Glomerular visceral epithelial cell (primary cell): ENCODE data around the gene COMT.
A peak's percentile ranks its signal among the peaks of the same experiment; 100 is the strongest.
"Not testable (repeated sequence)": the region's sequence is repeated elsewhere in the genome, so short reads cannot be mapped to it uniquely, and the experiment has no call there.

Source experiments
- DNase-seq: peaks from one replicate; pipeline ENCODE4 v3.0.0-alpha.2; 2016; ENCODE audit errors: extremely low spot score

Gene COMT

DNA sequence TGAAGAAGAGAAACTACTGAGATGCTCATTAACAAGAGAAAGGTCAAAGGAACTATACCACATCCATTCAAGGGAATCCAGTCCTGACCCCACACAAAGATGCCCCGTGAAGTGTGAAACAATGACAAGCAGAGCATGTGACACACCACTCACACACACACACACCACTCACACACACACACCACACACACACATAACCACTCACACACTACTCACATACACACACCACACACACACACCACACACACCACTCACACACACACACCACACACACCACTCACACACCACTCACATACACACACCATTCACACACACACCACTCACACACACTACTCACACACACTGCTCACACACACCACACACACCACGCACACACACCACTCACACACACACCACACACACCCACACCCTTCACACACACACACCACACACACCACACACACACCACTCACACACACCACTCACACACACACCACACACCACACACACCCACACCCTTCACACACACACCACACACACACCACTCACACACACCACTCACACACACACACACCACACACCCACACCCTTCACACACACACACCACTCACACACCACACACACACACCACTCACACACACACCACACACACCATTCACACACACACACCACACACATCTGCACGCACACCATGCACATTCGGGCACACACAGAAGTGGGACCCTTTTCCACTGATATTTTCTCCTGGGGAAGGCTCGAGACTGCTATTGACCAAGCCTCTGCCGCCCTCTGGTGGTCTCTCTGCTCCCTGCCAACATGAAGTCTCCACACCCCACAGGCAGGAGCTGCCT lies 32.0 kb upstream of the COMT start:
- DNase-seq = peak; percentile 75

DNA sequence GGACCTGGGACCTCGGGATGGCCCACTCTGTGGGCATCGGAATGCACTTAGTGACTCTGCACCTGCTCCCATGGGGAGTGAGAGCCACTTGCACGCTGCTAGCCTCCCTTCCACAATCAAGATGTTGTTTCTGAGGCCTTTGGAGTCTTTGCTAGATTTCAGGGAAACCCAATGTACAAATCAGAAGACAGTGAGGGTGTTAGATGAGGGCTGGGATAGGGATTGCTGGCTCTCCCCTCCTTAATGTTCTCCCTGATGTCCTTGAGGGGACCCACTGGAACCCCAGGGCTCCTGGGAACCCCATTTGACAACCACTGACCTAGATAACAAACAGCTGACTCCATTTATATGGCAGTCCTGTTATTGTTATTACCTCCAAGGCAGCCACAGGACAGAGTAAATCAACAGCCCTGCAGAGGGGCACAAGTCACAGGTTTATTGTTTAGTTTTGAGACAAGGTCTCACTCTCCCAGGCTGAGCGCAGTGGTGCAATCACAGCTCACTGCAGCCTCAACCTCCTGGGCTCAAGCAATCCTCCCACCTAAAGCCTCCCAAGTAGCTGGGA lies 31.3 kb upstream of the COMT start:
- DNase-seq = no peak

DNA sequence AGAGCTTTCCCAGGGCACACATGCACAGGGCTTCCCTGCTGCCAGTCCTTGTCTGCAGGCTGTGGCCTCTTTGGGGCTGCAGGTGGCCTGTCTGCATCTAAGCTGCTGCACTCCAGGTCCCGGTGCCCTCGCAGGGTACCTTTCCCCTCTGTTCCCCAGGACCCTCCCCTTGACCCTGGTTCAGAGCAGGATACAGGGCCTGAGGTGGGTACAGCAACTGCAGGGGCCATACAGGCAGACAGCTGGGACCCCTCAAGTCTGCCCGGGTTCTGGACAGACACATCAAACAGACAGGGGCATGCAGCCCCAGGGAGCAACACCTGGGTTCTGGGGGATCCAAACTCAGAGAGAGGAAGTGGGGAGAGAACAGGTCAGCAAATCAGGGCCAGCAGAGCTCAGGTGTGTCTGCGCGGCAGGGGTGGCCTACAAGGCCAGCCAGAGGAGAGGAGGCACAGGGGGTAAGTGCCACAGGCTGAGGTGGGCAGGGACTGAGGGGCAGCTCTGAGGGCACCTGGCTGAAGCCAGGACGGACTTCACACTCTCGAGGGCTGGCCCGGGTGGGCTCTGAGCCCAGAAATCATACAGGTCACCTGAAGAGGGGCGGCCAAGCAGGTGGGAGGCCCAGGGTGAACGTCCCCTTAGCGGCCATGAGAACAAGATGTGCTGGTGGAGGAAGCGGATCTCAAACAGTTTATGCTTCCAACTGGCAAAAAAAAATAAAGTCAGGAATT lies 29.9 kb upstream of the COMT start:
- DNase-seq = no peak

DNA sequence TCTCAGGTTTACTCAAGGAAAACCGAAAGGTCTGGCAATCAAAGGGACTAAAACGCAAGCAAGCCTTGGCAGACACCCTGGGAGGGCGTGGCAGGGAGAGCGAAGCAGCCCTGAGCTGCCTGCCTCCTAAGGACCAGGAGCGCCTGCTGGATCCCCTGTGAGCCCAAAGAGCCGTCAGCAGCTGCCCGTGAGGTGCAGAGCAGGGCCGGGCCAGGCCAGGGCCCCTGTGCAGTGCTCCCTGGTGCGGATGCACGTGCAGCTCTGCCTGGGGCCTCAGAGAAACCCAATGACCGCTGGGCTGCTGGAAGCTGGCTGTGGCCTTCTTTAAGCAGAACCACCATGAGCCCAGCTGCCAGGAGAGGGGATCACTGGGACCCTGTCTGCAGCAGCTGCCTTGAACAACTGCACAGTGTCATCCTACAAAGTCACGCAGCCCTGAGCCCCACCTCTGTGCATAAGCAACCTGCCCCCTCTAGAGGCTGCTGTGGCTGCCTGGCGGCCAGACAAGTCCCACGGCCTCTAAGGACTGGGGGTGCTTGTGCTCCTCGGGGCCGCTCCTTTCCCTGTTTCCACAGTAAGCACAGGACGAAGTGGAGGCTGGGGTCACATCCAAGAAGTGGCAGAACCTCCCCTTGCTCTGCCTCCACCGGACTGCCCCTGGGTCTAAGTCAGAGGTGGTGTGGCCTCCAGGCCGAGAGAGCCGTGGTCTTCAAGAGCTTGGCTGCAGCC lies 29.1 kb upstream of the COMT start:
- DNase-seq = no peak

DNA sequence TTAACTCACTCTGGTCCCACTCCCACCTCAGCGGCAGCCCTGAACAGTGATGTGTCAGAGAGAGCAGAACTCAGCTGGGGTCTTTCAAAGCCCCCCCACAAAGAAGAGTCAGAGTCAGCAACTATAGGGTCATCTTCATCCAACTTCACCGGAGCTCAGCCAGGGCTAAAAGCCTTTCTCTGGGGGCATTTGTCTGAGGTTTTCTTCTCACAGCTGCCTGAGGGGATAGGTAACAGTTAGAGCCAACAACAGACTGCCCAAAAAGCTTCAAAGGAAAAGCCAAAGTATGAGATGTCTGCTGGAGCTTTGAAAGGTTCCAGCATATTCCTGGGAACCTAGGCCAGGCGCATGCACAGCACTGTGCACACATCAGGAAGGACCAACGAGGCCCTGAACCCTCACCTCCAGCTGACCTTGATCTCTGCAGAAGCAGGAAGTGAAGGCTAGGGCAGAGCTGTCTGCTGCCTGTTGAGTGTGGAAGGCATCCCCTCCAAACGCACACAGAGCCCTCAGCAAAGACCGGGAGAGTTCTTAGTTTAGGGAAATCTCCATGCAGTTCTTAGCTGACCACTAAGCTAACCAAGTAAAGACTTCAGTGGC lies 28.1 kb upstream of the COMT start:
- DNase-seq = no peak

DNA sequence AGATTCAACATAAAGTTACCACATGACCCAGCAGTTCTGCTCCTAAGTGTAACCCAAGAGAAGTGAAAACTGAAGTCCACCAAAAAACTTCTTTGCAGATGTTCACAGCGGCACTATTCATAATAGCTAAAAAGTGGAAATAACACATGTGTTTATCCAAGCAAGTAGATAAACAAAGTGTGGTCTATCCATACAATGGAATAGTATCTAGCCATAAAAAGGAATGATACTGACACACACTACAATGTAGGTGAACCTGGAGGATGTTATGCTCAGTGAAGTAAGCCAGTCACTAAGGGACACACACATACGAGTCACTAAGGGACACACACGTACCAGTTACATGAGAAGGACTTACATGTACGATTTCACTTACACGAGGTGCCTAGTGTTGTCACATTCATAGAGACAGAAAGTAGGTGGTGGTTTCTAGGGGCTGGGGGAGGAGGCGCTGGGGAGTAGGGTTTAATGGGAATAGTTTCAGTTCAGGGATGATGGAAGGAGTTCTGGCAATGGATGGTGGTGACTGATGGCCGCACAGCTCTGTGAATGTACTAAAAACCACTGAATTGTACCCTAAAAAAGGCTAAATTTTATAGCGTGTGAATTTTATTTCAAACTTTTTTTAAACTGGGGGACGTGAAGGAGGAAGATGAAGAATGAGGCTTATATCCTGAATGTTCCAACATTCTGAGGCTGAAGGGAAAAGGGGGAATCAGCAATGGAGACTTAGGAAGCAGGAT lies 27.2 kb upstream of the COMT start:
- DNase-seq = no peak

DNA sequence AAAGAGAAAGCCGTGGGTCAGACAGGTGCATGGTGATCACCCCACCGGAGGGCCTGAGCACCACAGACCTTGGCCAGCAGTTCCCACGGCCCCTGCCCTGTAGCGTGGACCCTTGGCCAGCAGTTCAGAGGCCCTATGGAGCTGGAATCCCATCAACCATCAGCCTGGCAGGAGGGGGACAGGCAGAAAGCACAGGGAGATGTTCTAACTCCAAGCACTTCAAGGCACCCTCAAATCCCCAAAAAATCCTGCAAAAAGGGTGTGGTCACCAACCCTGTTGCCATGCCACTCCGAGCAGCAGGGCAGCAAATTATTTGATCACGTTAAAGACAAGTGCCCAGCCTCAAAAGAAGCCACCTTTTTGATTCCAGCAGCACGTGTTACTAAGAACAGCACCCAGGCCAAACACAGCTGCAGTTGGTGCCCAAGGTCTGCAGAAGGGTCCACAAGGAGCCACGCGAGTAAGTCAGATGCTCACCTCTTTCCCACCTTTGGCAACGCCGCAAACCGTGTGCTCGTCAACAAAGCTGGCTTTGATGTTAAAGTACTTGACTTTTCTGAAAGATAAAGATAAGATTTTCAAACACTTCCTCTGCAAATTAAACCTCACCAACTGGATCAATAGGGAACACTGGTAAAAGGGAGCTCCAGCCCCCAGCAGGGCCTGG lies 26.2 kb upstream of the COMT start:
- no peak for DNase-seq

DNA sequence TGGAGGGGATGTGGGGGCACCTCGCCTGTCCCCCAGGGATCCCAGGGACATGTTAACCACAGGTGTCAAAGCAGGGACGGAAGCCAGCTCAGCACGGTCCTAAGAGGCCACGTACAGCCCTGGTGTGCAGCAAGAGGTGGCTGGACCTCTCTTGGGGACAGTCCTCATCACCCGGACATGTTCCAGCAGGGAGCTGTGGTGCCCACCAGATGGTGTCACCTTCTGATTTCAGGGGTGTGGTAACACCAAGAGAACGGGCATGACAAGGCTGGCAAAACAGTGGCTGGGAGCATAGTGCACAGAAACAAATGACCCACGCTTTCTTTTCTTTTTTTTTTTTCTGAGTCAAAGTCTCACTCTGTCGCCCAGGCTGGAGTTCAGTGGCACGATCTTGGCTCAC lies 25.6 kb upstream of the COMT start:
- no peak for DNase-seq

DNA sequence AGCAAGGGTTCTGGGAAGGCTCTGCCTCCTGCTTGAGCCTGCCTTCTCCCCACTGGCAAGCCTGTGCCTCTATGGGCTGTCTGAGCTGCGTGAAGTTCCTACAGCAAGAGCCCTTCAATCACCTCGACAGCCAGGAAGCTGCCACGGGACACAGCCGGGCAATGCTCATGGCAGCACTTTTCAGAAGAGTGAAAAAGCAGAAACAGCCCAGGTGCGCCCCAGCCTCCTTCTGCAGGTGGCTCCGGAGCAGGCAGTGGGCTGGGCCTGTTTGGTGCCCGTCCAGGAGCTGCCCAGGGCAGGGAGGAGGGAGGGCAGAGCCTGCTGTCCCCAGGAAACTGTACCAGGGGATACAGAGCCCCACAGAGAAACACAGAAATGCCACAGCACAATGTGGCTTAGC lies 24.6 kb upstream of the COMT start:
- DNase-seq = no peak

DNA sequence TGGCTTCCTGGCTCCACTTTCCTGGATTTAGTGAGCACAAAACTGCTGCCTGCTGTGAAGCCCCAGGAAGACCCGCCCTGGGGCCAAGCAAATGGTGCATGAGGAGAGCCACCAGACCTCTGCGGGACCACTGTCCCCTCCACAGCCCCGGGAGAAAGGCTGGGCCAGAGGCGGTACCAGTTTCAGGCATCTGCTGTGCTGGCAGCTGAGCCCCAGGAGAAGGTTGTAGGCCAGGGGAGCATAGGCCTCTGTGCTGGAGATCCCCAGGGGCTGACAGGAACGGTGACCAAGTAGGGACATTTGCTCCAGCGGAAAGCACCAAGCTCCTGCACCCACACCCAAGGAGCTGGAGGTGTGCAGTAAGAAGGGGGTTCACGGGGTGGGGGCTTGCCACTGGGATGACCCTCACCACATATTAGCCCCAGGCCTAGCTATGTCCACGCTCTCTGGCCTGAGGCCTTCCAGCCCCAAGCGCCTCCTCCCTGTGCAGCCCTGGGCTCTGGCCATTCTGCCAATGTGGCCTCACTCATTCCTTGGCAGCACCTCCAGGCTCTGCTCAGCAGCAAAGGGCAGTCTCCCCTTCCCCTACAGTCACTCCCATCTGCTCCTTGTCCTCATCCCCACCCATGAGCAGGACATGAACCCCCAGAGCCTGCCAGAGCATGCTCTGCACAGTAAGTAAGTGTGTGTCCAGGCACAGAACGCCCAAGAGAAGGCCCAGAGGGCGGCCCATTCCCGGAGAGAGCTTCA lies 24.0 kb upstream of the COMT start:
- no peak for DNase-seq

DNA sequence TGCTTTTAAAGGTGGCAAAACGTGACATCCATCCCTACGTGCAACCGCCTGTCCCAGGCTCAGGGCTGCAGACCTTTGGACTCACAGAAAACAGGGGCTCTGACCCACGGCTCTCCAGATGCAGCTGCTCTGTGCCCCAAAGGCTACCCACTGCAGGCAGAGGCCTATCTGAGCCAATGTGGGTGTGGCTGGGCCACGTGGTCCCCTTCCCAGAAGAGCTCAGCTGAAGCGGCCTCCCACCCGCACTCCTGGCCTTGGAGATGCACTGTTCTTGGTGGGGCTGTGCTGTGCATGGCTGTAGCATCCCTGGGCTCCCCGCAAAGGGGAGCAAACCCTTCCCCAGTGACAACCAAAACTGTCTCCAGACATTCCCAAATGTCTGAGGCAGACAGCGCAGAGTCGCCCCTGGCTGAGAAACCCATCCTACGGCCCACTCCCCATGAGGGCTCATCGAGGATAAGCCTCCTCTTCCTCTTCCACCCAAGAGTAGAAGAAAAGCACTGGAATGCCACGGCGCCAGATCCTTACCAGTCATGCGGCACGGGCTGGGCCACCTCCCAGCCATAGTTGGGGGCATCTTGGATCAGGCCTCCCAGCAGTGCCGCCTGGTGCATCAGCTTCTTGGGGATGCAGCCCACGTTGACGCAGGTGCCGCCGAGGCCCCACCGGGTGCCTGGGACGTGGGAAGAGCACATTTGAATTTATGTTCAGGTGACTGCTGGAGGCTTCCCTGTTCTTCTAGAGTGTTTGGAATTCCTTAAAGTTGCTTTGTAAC lies 23.1 kb upstream of the COMT start:
- DNase-seq = no peak

DNA sequence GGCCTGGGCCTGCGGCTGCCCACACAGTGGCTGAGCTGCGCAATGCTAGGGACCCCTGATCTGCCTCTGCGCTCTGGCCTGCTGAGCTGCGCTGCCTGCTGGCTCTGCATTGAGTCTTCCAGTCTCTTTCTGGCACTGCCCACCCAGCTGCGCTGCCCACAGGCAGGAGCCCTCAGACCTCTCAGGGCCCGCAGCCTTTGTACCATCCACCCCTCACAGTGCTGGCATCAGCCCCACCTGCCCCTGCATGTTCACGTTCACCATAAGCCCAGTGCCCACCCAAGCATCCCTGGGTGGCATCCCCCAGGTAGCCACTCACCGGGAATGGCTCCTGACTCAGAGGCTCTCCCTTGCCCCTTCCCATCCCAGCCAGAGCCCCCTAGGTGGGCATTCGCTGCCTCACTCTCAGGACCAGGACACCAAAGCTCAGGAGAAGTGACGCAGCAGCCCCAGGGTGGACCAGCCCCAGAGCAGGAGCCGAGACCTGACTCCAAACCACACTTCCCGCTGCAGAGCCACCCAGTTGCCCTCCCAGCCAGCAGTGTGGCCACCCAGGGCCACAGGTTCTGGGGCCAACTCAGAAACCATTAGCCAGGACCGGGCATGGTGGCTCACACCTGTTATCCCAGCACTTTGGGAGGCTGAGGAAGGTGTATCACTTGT lies 21.7 kb upstream of the COMT start:
- DNase-seq = no peak

DNA sequence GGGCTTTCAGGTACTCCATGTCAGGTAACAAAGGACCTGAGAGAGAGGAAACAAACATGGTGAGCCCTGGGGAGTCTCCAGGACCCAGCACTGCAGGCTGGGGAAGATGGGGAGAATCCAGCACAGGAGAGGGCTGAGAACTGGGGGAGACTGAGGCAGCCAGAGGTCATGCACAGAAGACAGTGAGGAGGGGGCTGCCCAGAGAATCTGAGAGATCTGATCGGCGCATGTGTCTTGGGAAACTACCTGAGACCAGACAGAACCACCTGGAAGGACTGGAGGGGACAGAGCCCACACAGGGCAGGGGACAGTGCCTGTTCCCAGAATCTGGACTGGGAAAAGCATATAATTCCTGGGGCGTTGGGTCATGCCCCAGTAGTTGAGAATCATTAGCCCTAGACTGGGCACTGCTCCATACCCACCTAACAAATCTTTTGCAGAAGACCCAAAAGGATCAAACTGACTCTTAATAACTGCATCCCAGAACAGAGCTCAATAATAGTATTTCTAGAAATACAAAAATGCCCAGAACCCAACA lies 20.0 kb upstream of the COMT start:
- no peak for DNase-seq

DNA sequence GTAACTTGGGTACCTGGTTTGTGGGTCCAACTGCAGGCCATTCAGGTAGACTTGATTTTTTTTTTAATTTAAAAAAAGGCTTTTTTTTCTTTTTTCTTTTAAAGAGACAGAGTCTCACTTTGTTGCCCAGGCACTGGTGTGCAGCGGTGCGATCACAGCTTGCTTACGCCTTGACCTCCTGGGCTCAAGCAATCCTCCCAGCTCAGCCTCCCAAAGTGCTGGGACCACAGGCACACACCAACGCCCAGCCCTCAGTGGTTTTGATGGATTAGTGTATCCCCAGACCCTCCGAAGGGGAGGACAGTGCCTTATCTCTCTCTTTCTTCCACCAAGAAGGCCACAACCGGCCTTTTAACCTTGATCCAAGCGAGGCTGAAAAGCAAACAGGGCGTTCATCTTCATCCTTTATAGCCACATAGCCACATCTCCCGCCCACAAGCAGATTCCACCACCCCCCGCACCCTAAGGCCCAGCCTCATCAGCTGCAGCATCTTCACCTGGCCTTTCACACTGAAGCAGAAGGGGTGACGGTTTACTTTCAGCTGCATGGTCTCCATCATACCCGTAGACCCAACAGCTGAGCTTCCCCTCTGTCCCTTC lies 17.6 kb upstream of the COMT start:
- DNase-seq = no peak

DNA sequence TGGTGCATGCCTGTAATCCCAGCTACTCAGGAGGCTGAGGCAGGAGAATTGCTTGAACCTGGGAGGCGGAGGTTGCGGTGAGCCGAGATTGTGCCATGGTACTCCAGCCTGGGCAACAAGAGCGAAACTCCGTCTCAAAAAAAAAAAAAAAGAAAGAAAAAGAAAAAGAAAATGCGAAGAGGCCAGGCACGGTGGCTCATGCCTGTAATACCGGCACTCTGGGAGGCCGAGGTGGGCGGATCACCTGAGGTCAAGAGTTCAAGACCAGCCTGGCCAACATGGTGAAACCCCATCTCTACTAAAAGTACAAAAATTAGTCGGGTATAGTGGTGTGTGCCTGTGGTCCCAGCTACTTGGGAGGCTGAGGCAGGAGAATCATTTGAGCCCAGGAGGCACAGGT lies 15.5 kb upstream of the COMT start:
- not testable (repeated sequence) for DNase-seq

DNA sequence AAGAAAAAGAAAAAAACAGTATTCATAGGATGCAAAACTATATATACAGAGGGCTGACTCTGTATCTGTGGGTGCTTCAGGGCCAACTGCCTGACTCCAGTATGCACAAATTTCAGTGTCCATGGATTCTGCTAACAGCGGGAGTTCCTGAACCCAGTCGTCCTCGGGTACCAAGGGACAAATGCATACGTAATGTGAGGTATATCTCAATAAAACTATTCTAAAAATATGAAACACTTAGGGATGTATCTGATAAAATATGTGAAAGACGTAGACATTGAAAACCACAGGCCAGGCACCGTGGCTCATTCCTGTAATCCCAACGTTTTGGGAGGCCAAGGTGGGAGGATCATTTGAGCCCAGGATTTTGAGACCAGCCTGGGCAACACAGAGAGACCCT lies 13.9 kb upstream of the COMT start:
- no peak for DNase-seq

DNA sequence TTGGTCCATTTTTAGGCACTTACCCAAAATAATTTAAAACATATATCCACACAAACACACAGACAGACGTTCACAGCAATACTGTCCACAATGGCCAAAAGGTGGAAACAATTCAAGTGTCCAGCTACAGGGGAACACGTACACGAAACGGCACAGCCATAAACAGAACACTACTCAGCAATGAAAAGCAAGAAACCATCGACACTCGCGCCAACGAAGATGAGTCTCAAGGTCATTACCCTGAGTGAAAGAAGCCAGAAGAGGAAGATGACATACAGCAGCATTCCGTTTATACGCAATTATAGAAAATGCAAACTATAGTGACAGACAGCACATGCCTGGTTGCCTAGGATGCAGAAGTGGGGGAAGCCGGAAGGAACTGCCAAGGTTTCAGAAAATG lies 13.4 kb upstream of the COMT start:
- DNase-seq = no peak
